Fibroblast of villous mesenchyme (primary cell): ENCODE results near the gene COX7B. TPM values are rescaled to one million over a fixed set of nuclear protein-coding genes. Genes with fewer than 3 reads are reported as not detected.

Experiments
- DNase-seq: peaks from one replicate; pipeline ENCODE4 v3.0.0-alpha.2; 2010; ENCODE audit warnings: low read depth
- H3K4me3 ChIP-seq: 2 replicates; pipeline ENCODE4 v1.5.1; 2011; ENCODE audit warnings: low read depth, mild to moderate bottlenecking, low read length
- small RNA-seq: library from RNA; depleted of rRNA; stranded (forward); fragments of <200 nt; gene quantifications from one replicate; pipeline ENCODE3, GENCODE V24; 2012
- total RNA-seq: library from RNA; depleted of rRNA; stranded (reverse); fragments of >200 nt; gene quantifications from 2 replicates; pipeline ENCODE4 v1.2.3, GENCODE V29; 2012
- TF ChIP-seq, protein P1 (sequence below): IDR thresholded peaks from 2 replicates; pipeline ENCODE4 v1.5.1; 2012; ENCODE audit warnings: low read depth, mild to moderate bottlenecking, low read length; ENCODE audit not compliant: insufficient read depth

Gene COX7B
- total RNA-seq, 1 donor = 196 TPM

DNA sequence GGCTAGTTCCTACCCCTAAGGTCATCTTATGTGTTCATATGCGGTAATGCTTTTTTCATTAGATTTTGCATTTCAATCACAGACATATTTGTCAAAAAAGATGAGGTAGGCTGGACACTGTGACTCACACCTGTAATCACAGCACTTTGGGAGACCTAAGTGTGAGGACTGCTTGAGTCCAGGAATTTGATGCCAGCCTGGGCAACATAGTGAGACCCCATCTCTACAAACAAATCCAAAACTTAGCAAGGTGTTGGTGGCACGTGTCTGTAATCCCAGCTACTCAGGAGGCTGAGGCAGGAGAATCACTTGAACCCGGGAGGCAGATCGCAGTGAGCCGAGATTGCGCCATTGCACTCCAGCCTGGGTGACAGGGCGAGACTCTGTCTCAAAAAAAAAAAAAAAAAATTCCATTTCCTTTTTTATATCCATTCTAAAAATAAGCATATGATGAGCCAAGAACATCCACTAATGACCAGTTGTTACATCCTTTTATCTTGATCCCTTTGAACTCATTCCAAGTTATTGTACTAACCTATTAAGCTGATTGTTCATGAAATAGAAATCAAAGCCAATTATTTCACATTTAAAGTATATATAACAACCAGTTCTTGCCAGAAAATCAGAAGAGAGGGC lies 46.8 kb downstream of the COX7B start:
- H3K4me3 ChIP-seq = no peak overlapping the region
- TF ChIP-seq, protein P1, sequence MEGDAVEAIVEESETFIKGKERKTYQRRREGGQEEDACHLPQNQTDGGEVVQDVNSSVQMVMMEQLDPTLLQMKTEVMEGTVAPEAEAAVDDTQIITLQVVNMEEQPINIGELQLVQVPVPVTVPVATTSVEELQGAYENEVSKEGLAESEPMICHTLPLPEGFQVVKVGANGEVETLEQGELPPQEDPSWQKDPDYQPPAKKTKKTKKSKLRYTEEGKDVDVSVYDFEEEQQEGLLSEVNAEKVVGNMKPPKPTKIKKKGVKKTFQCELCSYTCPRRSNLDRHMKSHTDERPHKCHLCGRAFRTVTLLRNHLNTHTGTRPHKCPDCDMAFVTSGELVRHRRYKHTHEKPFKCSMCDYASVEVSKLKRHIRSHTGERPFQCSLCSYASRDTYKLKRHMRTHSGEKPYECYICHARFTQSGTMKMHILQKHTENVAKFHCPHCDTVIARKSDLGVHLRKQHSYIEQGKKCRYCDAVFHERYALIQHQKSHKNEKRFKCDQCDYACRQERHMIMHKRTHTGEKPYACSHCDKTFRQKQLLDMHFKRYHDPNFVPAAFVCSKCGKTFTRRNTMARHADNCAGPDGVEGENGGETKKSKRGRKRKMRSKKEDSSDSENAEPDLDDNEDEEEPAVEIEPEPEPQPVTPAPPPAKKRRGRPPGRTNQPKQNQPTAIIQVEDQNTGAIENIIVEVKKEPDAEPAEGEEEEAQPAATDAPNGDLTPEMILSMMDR = no peak
- no peak for DNase-seq

DNA sequence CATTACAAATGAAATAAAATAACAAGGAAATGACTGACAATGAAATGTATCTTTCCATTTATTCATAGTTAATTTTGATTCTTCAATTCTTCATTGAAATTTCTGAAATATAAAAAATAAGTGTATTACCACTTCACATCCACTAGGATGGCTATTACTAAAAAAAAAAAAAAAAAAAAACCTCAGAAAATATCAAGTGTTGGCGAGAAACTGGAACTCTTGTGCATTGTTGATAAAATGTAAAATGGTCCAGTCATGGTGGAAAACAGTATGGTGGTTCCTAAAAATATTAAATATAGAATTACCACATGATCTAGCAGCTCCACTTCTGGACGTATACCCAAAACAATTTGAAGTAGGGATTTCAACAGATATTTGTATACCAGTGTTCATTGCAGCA lies 47.3 kb downstream of the COX7B start:
- TF ChIP-seq, protein P1 = no peak

DNA sequence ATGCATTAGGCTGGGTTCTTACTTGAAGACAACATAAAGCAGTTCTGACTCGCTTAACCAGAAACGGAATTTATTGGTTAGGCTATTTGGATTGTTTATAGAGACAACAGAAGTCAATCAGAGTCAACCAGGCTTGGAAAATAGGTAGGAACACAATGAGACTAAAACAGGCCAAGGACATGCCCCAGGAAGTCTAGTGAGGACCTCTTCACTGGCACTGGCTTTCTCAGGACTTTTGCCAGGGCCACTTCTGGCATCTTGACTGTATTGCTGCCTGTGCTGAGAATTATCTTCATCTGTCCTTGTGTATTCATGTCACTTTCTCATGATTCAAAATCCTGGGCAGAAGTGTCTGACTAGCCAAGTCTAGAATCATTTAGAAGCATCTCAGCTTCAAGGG lies 50.6 kb downstream of the COX7B start:
- TF ChIP-seq, protein P1 = no peak
- DNase-seq = no peak
- no peak overlapping the region for H3K4me3 ChIP-seq

More for the DNA sequence above, 47.3 kb downstream of the COX7B start:
- no peak for DNase-seq
- H3K4me3 ChIP-seq = no peak overlapping the region

DNA sequence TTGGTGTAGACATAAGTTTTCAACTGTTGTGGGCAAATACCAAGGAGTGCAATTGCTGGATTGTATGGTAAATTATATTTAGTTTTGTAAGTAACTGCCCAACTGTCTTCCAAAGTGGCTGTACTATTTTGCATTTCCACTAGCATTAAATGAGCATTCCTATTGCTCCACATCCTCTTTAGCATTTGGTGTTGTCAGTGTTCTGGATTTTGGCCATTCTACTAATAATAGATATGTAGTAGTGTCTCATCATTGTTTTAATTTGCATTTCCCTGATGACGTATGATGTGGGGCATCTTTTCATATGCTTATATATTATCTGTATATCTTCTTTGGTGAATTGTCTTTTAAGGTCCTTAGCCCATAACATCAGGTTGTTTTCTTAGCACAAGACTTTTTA lies 52.9 kb downstream of the COX7B start:
- DNase-seq = no peak
- TF ChIP-seq, protein P1 = no peak
- no peak overlapping the region for H3K4me3 ChIP-seq

DNA sequence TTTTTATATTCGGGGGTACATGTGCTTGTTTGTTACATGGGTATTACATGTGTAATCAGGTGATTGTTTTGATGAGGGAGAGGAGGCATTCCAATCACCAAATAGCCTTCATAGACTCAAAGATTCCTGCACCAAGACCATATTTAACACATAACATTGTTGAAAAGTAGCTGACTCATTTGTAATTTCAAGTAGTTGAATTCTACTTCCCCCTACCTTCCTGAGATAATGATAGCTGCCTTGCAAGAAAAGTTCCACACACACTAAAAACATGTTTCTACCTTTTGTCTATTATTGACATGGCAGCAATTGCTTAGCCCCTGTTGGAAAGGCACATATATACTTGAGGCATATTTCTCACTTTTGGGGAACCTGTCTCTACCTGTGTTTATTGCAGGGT lies 54.0 kb downstream of the COX7B start:
- H3K4me3 ChIP-seq = no peak overlapping the region
- TF ChIP-seq, protein P1 = no peak
- no peak for DNase-seq

DNA sequence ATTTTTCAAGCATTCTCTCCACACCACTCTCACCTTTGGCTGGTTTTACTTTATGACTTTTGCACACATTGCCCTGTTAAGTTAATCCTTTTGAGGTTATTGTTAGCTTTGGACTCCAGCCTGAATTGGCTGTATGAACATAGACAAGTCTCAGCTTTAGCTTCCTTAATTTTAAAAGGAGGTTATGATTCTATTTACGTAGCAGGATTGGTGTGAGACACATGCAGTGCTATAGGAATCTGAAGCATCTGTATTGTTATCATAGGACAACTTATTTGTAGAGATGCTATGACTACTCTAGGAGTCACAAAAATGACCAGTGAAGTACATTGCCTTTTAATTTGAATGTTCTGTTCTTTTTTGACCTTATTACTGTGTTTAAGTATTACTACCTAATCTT lies 54.4 kb downstream of the COX7B start:
- no peak for DNase-seq
- TF ChIP-seq, protein P1 = no peak
- no peak overlapping the region for H3K4me3 ChIP-seq

Small RNA genes within 50 kb of the gene (small RNA-seq; reads per million reads assigned to genes)
- gene RN7SL460P = not detected

Other genes with a start within 250 kb of the COX7B start
- 77.0 and 92.8 TPM in 2 replicates for gene ATRX, start 113.3 kb upstream of the COX7B start, total RNA-seq
- gene MAGT1, start 4.0 kb upstream of the COX7B start, total RNA-seq = 88.9 and 118 TPM in 2 replicates
- gene ATP7A, start 11.2 kb downstream of the COX7B start, total RNA-seq = 12.1 and 12.6 TPM in 2 replicates
- gene PGAM4, start 70.2 kb downstream of the COX7B start, total RNA-seq = 0.43 TPM in 1 of 2 replicates, not detected in the other
- 194 and 197 TPM in 2 replicates for gene PGK1, start 204.8 kb downstream of the COX7B start, total RNA-seq
- gene TAF9B, start 240.2 kb downstream of the COX7B start, total RNA-seq = 30.6 and 41.5 TPM in 2 replicates